ENCODE data around the gene LBP. TPM values are rescaled to one million over a fixed set of nuclear protein-coding genes. Genes with fewer than 3 reads are reported as not detected.

The LBP gene
- total RNA-seq, 5 donors from 2014 or later (not counting 1 experiment from before 2014, with no cell fraction given), result 0.32 TPM; not detected in 4

- Mint-ChIP-seq H3K9me3 (no peaks in the 10 kb centered on the region), H3K27ac (no peak overlapping the region), H3K27me3 (peaks cover 0 to 2% of the 10 kb centered on the region in 2 donors), H3K4me3 (no peak overlapping the region), H3K4me1 (peaks cover 0 to 2% (median 0%) of the 10 kb centered on the region in 3 donors), H3K36me3 (no peaks in the 10 kb centered on the region)
- Histone ChIP-seq H3K9me3 (no peaks in the 10 kb centered on the region), H3K4me1 (ENCODE audit: control insufficient read depth in 1 of 2, extremely low read depth in 1 of 2, insufficient read depth in 2 of 2, low read length in 2 of 2) (no peaks in the 10 kb centered on the region), H3K27me3 (replicated peaks in 1 of 2; ENCODE audit: control insufficient read depth in 2 of 2, extremely low read depth in 1 of 2, insufficient read depth in 2 of 2, low read length in 1 of 2) (peaks cover 0 to 9% of the 10 kb centered on the region in 2 experiments), H3K36me3 (ENCODE audit: control insufficient read depth in 2 of 2, extremely low read depth in 1 of 2, insufficient read depth in 1 of 2, low read length in 1 of 2) (no peaks in the 10 kb centered on the region), H3K4me3 (ENCODE audit: control insufficient read depth in 1 of 2, extremely low read depth in 1 of 2, low read length in 1 of 2) (no peak overlapping the region), H3K27ac (ENCODE audit: low read length) (no peak overlapping the region)
- ChIA-PET CTCF (interaction anchor here in 1 of 2 donors (0.5 to 0.6 kb wide), 2 partner anchors 27 to 29 kb away, joined by 3 read pairs; no protein-coding TSS in a partner anchor), POLR2A (no interaction called here)
- WGBS (ENCODE audit: insufficient coverage), result 81% methylated on average over 5 of the region's 7 CpGs
- ATAC-seq (replicated peaks in 1 of 4), result no peak
- DNase-seq, result no peak
Measured at GRCh38 chr20:38358556-38358955, 12.3 kb downstream of the LBP start.

- no peak overlapping the region for H3K4me3 Mint-ChIP-seq
- DNase-seq (no peak), ATAC-seq (replicated peaks in 1 of 4) (no peak)
- Histone ChIP-seq H3K36me3 (ENCODE audit: control insufficient read depth in 2 of 2, extremely low read depth in 1 of 2, insufficient read depth in 1 of 2, low read length in 1 of 2) (no peaks in the 10 kb centered on the region), H3K4me3 (ENCODE audit: control insufficient read depth in 1 of 2, extremely low read depth in 1 of 2, low read length in 1 of 2) (no peak overlapping the region), H3K27me3 (replicated peaks in 1 of 2; ENCODE audit: control insufficient read depth in 2 of 2, extremely low read depth in 1 of 2, insufficient read depth in 2 of 2, low read length in 1 of 2) (peaks cover 0 to 11% of the 10 kb centered on the region in 2 experiments), H3K4me1 (ENCODE audit: control insufficient read depth in 1 of 2, extremely low read depth in 1 of 2, insufficient read depth in 2 of 2, low read length in 2 of 2) (no peaks in the 10 kb centered on the region), H3K9me3 (no peaks in the 10 kb centered on the region), H3K27ac (ENCODE audit: low read length) (no peak overlapping the region)
- no peaks in the 10 kb centered on the region for H3K4me1 Mint-ChIP-seq
- ChIA-PET CTCF (no interaction called here), POLR2A (no interaction called here)
- peaks cover 4 to 11% of the 10 kb centered on the region in 2 donors for H3K27me3 Mint-ChIP-seq
- WGBS (ENCODE audit: insufficient coverage), result 73% methylated on average over 1 of the region's 8 CpGs
- no peak overlapping the region for H3K27ac Mint-ChIP-seq
- H3K36me3 Mint-ChIP-seq, result no peaks in the 10 kb centered on the region
- no peaks in the 10 kb centered on the region for H3K9me3 Mint-ChIP-seq
Measured at GRCh38 chr20:38363004-38363747, 16.9 kb downstream of the LBP start.

DNA sequence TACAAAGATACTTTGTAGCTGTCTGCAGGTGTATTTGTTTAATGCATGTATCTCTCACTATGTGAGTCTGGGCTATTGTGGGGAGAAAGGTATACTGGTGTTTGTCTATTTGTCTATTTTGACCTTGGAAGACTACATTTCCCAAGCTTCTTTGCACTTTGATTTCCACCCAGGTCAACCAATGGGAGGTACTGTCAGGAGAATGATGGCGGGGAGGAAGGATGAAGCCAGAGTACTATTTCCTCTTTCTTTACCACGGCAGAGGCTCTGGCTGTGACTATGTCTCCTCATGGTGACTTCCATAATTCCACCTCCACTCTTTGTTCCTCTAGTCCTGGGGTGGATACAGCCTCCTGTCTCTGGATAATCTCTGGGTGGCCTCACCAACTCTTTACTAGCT, 23.1 kb downstream of the LBP start:
- ATAC-seq (replicated peaks in 1 of 4), result no peak
- CTCF ChIA-PET, result no interaction called here

GRCh38 chr20:38372806-38373205, 26.5 kb downstream of the LBP start:
- CTCF ChIA-PET, result no interaction called here
- POLR2A ChIA-PET, result no interaction called here
- peaks cover 5 to 7% of the 10 kb centered on the region in 2 donors for H3K27me3 Mint-ChIP-seq
- Histone ChIP-seq H3K4me3 (ENCODE audit: control insufficient read depth in 1 of 2, extremely low read depth in 1 of 2, low read length in 1 of 2) (no peak overlapping the region), H3K27me3 (replicated peaks in 1 of 2; ENCODE audit: control insufficient read depth in 2 of 2, extremely low read depth in 1 of 2, insufficient read depth in 2 of 2, low read length in 1 of 2) (peaks cover 0 to 6% of the 10 kb centered on the region in 2 experiments), H3K27ac (ENCODE audit: low read length) (no peak overlapping the region), H3K9me3 (no peaks in the 10 kb centered on the region), H3K4me1 (ENCODE audit: control insufficient read depth in 1 of 2, extremely low read depth in 1 of 2, insufficient read depth in 2 of 2, low read length in 2 of 2) (no peaks in the 10 kb centered on the region), H3K36me3 (ENCODE audit: control insufficient read depth in 2 of 2, extremely low read depth in 1 of 2, insufficient read depth in 1 of 2, low read length in 1 of 2) (no peaks in the 10 kb centered on the region)
- H3K9me3 Mint-ChIP-seq, result no peaks in the 10 kb centered on the region
- no peaks in the 10 kb centered on the region for H3K36me3 Mint-ChIP-seq
- no peak overlapping the region for H3K4me3 Mint-ChIP-seq
- DNase-seq, result no peak
- ATAC-seq (replicated peaks in 1 of 4), result no peak
- H3K27ac Mint-ChIP-seq, result no peak overlapping the region
- H3K4me1 Mint-ChIP-seq, result peaks cover 0 to 10% (median 2%) of the 10 kb centered on the region in 3 donors
- no CpG with 5 or more reads among the region's 5 CpGs for WGBS (ENCODE audit: insufficient coverage)

More for the DNA sequence above, 23.1 kb downstream of the LBP start:
- peaks cover 0 to 10% (median 2%) of the 10 kb centered on the region in 3 donors for H3K4me1 Mint-ChIP-seq
- no peak overlapping the region for H3K27ac ChIP-seq (ENCODE audit: low read length)
- no peaks in the 10 kb centered on the region for H3K9me3 ChIP-seq
- no peaks in the 10 kb centered on the region for H3K4me1 ChIP-seq (ENCODE audit: control insufficient read depth in 1 of 2, extremely low read depth in 1 of 2, insufficient read depth in 2 of 2, low read length in 2 of 2)
- no peaks in the 10 kb centered on the region for H3K9me3 Mint-ChIP-seq
- peaks cover 0 to 6% of the 10 kb centered on the region in 2 experiments for H3K27me3 ChIP-seq (replicated peaks in 1 of 2; ENCODE audit: control insufficient read depth in 2 of 2, extremely low read depth in 1 of 2, insufficient read depth in 2 of 2, low read length in 1 of 2)
- H3K4me3 Mint-ChIP-seq, result no peak overlapping the region
- H3K27me3 Mint-ChIP-seq, result peaks cover 5 to 12% of the 10 kb centered on the region in 2 donors
- no peaks in the 10 kb centered on the region for H3K36me3 Mint-ChIP-seq
- H3K4me3 ChIP-seq (ENCODE audit: control insufficient read depth in 1 of 2, extremely low read depth in 1 of 2, low read length in 1 of 2), result no peak overlapping the region
- no peaks in the 10 kb centered on the region for H3K36me3 ChIP-seq (ENCODE audit: control insufficient read depth in 2 of 2, extremely low read depth in 1 of 2, insufficient read depth in 1 of 2, low read length in 1 of 2)
- no peak for DNase-seq
- POLR2A ChIA-PET, result no interaction called here
- no peak overlapping the region for H3K27ac Mint-ChIP-seq
- WGBS (ENCODE audit: insufficient coverage), result no CpG with 5 or more reads among the region's 2 CpGs

- no peaks in the 10 kb centered on the region for H3K9me3 ChIP-seq
- no peaks in the 10 kb centered on the region for H3K36me3 Mint-ChIP-seq
- no peak overlapping the region for H3K4me3 Mint-ChIP-seq
- DNase-seq (no peak), ATAC-seq (replicated peaks in 1 of 4) (no peak)
- H3K27me3 ChIP-seq (replicated peaks in 1 of 2; ENCODE audit: control insufficient read depth in 2 of 2, extremely low read depth in 1 of 2, insufficient read depth in 2 of 2, low read length in 1 of 2), result peaks cover 0 to 6% of the 10 kb centered on the region in 2 experiments
- 60% methylated on average over 2 of the region's 7 CpGs for WGBS (ENCODE audit: insufficient coverage)
- H3K27ac ChIP-seq (ENCODE audit: low read length), result no peak overlapping the region
- no peak overlapping the region for H3K27ac Mint-ChIP-seq
- H3K4me1 Mint-ChIP-seq, result peaks cover 0 to 10% (median 2%) of the 10 kb centered on the region in 3 donors
- CTCF ChIA-PET, result no interaction called here
- H3K36me3 ChIP-seq (ENCODE audit: control insufficient read depth in 2 of 2, extremely low read depth in 1 of 2, insufficient read depth in 1 of 2, low read length in 1 of 2), result no peaks in the 10 kb centered on the region
- H3K27me3 Mint-ChIP-seq, result peaks cover 4 to 7% of the 10 kb centered on the region in 2 donors
- no peak overlapping the region for H3K4me3 ChIP-seq (ENCODE audit: control insufficient read depth in 1 of 2, extremely low read depth in 1 of 2, low read length in 1 of 2)
- H3K4me1 ChIP-seq (ENCODE audit: control insufficient read depth in 1 of 2, extremely low read depth in 1 of 2, insufficient read depth in 2 of 2, low read length in 2 of 2), result no peaks in the 10 kb centered on the region
- no peaks in the 10 kb centered on the region for H3K9me3 Mint-ChIP-seq
- POLR2A ChIA-PET, result no interaction called here
Measured at GRCh38 chr20:38373231-38373867, 27.1 kb downstream of the LBP start.

DNA sequence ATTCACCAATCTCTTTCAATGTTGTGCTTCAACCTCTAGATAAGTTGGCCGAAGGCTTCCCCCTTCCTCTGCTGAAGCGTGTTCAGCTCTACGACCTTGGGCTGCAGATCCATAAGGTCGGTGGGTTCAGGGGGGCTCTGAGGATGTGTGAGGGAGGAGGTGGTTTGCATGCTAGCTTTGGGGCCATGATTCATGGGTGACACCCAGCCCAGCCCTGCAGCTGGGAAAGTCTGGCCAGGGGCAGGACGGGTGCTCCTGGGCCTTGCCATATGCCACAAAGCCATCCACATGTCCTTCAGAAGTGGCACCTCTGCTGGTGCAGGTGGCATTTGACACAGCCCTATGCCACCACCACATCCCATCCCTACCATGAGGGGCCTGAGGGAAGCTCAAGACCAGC, 27.6 kb downstream of the LBP start:
- H3K27me3 Mint-ChIP-seq, result peaks cover 4 to 7% of the 10 kb centered on the region in 2 donors
- H3K36me3 ChIP-seq (ENCODE audit: control insufficient read depth in 2 of 2, extremely low read depth in 1 of 2, insufficient read depth in 1 of 2, low read length in 1 of 2), result no peaks in the 10 kb centered on the region
- H3K27ac ChIP-seq (ENCODE audit: low read length), result no peak overlapping the region
- H3K4me3 ChIP-seq (ENCODE audit: control insufficient read depth in 1 of 2, extremely low read depth in 1 of 2, low read length in 1 of 2), result no peak overlapping the region
- H3K4me3 Mint-ChIP-seq, result no peak overlapping the region
- no peak overlapping the region for H3K27ac Mint-ChIP-seq
- ChIA-PET POLR2A (interaction anchor here in 1 of 2 donors (0.6 kb wide), 1 partner anchor 1243 kb away, joined by 3 read pairs; no protein-coding TSS in a partner anchor), CTCF (no interaction called here)
- DNase-seq (no peak), ATAC-seq (replicated peaks in 1 of 4) (no peak)
- WGBS (ENCODE audit: insufficient coverage), result no CpG with 5 or more reads among the region's 5 CpGs
- H3K9me3 Mint-ChIP-seq, result no peaks in the 10 kb centered on the region
- H3K4me1 Mint-ChIP-seq, result peaks cover 0 to 10% (median 2%) of the 10 kb centered on the region in 3 donors
- no peaks in the 10 kb centered on the region for H3K36me3 Mint-ChIP-seq
- peaks cover 0 to 6% of the 10 kb centered on the region in 2 experiments for H3K27me3 ChIP-seq (replicated peaks in 1 of 2; ENCODE audit: control insufficient read depth in 2 of 2, extremely low read depth in 1 of 2, insufficient read depth in 2 of 2, low read length in 1 of 2)
- H3K9me3 ChIP-seq, result no peaks in the 10 kb centered on the region
- H3K4me1 ChIP-seq (ENCODE audit: control insufficient read depth in 1 of 2, extremely low read depth in 1 of 2, insufficient read depth in 2 of 2, low read length in 2 of 2), result no peaks in the 10 kb centered on the region
